Stimulated activated CD4-positive, alpha-beta T cell treated with anti-CD3 and anti-CD28 coated beads, Interleukin-2, amount 100 ng/mL, for 4 hours (primary cell): ENCODE results near the gene FAM53B.
"Not testable (repeated sequence)": the region's sequence is repeated elsewhere in the genome, so short reads cannot be mapped to it uniquely, and the experiment has no call there.

Source experiments
- DNase-seq: peaks from one replicate; pipeline ENCODE4 v3.0.0-alpha.2; 2020; ENCODE audit warnings: low read depth

The FAM53B gene

GRCh38 chr10:124596962-124597845 is 147.0 kb downstream of the FAM53B start:
- DNase-seq: no peak

GRCh38 chr10:124596116-124596785 is 147.9 kb downstream of the FAM53B start:
- DNase-seq: no peak

- no peak for DNase-seq
Measured at GRCh38 chr10:124595143-124595883, 148.9 kb downstream of the FAM53B start.

GRCh38 chr10:124594240-124594639 is 149.9 kb downstream of the FAM53B start:
- no peak for DNase-seq

GRCh38 chr10:124593431-124593985 is 150.7 kb downstream of the FAM53B start:
- no peak for DNase-seq

GRCh38 chr10:124592736-124593430 is 151.3 kb downstream of the FAM53B start:
- no peak for DNase-seq

GRCh38 chr10:124592101-124592500 is 152.1 kb downstream of the FAM53B start:
- DNase-seq: no peak

- no peak for DNase-seq
Measured at GRCh38 chr10:124591123-124591495, 153.1 kb downstream of the FAM53B start.

GRCh38 chr10:124590216-124591122 is 153.7 kb downstream of the FAM53B start:
- no peak for DNase-seq

GRCh38 chr10:124589491-124590041 is 154.6 kb downstream of the FAM53B start:
- DNase-seq: no peak

- DNase-seq: no peak
Measured at GRCh38 chr10:124588736-124589490, 155.3 kb downstream of the FAM53B start.

- not testable (repeated sequence) for DNase-seq
Measured at GRCh38 chr10:124588341-124588735, 155.8 kb downstream of the FAM53B start.

- DNase-seq: no peak
Measured at GRCh38 chr10:124587811-124588211, 156.4 kb downstream of the FAM53B start.

- DNase-seq: no peak
Measured at GRCh38 chr10:124586142-124586541, 158.0 kb downstream of the FAM53B start.

GRCh38 chr10:124579011-124579399 is 165.2 kb downstream of the FAM53B start:
- no peak for DNase-seq

GRCh38 chr10:124578231-124579010 is 165.8 kb downstream of the FAM53B start:
- no peak for DNase-seq

- DNase-seq: no peak
Measured at GRCh38 chr10:124577651-124578050, 166.5 kb downstream of the FAM53B start.

GRCh38 chr10:124576526-124577420 is 167.4 kb downstream of the FAM53B start:
- no peak for DNase-seq
